ENCODE measurements around the gene TEKT3.

TEKT3 gene

DNA sequence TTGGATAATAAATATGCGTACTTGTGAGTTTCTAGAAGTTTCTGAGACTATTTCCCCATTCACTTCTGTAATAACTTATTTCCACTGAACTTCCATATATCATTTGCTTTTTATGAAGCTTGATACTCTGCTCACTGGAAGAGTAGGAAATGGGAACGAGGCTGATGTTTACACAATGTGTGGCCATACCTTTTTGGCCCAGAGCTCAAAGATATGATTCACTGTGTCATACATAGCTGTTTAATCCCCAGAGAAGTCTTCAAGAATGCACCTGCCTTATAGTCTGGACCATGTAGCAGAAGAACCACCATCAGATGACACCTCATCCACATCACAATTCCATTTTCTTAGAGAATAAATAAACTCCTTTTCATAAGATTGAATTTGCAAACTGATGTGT is 40.3 kb upstream of the TEKT3 start:
- TF ChIP-seq, protein P1, sequence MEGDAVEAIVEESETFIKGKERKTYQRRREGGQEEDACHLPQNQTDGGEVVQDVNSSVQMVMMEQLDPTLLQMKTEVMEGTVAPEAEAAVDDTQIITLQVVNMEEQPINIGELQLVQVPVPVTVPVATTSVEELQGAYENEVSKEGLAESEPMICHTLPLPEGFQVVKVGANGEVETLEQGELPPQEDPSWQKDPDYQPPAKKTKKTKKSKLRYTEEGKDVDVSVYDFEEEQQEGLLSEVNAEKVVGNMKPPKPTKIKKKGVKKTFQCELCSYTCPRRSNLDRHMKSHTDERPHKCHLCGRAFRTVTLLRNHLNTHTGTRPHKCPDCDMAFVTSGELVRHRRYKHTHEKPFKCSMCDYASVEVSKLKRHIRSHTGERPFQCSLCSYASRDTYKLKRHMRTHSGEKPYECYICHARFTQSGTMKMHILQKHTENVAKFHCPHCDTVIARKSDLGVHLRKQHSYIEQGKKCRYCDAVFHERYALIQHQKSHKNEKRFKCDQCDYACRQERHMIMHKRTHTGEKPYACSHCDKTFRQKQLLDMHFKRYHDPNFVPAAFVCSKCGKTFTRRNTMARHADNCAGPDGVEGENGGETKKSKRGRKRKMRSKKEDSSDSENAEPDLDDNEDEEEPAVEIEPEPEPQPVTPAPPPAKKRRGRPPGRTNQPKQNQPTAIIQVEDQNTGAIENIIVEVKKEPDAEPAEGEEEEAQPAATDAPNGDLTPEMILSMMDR (IDR thresholded peaks at IDR 0.05; ENCODE audit: low read depth, low read length, missing control alignments): no peak
- no peak for DNase-seq (ENCODE audit: extremely low read depth, low read depth)
- H3K4me3 ChIP-seq (replicated peaks; ENCODE audit: low read depth, low read length): no peak overlapping the region

DNA sequence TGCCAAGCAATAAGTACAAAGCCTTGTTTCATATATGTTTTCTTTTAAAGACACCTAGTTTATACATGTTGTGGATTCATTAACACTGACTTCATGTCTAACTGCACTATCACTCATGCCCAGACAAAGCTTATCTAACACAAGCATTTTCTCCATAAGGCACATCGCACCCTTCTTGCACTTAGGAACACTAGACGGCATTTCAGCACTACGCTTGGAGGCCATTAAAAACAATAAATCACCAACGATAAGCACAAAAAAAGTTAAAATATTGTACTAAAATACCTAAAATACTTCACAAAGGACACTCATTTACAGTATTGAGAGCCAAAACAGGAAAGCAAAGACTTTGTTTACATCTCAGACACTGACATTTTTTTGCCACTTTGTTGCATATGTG is 39.0 kb upstream of the TEKT3 start:
- TF ChIP-seq, protein P1 (IDR thresholded peaks at IDR 0.05; ENCODE audit: low read depth, low read length, missing control alignments): no peak
- no peak for DNase-seq (ENCODE audit: extremely low read depth, low read depth)
- no peak overlapping the region for H3K4me3 ChIP-seq (replicated peaks; ENCODE audit: low read depth, low read length)

DNA sequence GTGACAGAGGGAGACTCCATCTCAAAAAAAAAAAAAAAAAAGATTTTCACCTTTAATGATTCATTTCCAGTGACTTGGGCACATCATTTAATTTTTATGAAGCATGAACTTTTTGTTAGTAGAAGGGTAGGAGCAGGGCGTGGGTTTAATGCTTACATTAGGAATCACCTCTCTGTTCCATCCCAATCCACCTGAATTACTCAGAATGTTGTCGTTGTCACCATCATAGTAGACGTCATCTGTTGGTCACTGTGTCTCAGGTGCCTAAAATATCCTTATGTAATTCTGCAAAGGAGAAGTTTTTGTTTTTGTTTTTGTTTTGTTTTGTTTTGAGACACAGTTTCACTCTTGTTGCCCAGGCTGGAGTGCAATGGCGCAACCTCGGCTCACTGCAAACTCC is 38.3 kb upstream of the TEKT3 start:
- DNase-seq (ENCODE audit: extremely low read depth, low read depth): no peak
- TF ChIP-seq, protein P1 (IDR thresholded peaks at IDR 0.05; ENCODE audit: low read depth, low read length, missing control alignments): no peak
- no peak overlapping the region for H3K4me3 ChIP-seq (replicated peaks; ENCODE audit: low read depth, low read length)

DNA sequence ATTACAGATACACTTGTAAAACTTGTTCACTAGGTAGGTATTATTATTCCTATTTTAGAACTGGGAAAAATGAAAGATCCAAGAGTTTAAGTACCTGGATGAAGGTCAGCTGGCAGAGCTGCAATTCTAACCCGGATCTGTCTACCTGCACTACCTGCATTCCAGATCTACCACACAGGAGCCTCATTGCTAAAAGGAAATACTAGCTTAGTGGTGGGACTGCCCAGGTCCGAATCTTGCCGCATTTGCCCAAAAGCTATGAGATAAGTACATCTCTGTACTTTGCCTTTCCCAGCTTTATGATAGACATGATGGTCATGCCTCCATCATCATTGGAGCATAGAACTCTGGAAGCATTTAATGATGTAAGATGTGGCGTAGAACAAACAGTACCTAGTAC is 36.8 kb upstream of the TEKT3 start:
- TF ChIP-seq, protein P1 (IDR thresholded peaks at IDR 0.05; ENCODE audit: low read depth, low read length, missing control alignments): no peak
- no peak for DNase-seq (ENCODE audit: extremely low read depth, low read depth)
- no peak overlapping the region for H3K4me3 ChIP-seq (replicated peaks; ENCODE audit: low read depth, low read length)

DNA sequence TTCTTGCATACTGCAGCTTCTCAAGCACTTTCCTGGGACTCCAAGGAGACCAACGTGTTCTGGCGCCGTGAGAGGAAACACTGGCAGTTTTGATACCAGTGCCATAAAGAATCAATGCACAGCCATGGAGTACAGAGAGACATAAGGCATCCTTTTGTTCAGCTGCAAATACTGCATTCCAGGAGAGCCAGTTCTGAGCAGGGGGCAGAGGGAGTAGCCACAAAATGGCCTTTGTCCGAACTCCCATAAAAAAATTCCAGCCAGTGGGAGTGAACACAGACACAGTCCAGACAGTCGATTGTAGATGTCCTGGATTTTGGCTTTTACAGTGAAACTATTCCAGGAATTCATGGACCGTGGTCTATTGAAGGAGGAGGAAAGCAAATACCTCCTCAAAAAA is 36.2 kb upstream of the TEKT3 start:
- no peak overlapping the region for H3K4me3 ChIP-seq (replicated peaks; ENCODE audit: low read depth, low read length)
- DNase-seq (ENCODE audit: extremely low read depth, low read depth): peak; percentile 46
- TF ChIP-seq, protein P1 (IDR thresholded peaks at IDR 0.05; ENCODE audit: low read depth, low read length, missing control alignments): no peak

DNA sequence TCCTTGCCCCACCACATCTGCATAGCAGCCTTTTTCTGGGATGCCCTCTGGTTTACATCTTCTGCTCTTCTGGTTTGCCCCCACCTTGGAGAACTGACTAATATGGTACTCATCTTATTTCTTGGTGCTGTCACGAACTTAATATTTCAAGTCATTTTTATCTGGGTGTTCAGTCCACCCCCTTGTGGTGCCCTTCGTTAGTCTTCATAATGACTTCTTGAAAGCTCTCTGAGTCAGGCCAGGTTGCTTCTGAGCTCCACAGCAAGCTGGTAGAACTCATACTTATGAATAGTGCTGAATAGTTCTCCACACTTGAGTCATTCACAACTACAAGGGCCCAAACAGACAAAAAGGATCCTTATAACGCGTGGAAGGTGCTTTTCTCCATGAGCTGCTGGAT is 35.8 kb upstream of the TEKT3 start:
- TF ChIP-seq, protein P1 (IDR thresholded peaks at IDR 0.05; ENCODE audit: low read depth, low read length, missing control alignments): no peak
- H3K4me3 ChIP-seq (replicated peaks; ENCODE audit: low read depth, low read length): no peak overlapping the region
- DNase-seq (ENCODE audit: extremely low read depth, low read depth): peak; percentile 16

DNA sequence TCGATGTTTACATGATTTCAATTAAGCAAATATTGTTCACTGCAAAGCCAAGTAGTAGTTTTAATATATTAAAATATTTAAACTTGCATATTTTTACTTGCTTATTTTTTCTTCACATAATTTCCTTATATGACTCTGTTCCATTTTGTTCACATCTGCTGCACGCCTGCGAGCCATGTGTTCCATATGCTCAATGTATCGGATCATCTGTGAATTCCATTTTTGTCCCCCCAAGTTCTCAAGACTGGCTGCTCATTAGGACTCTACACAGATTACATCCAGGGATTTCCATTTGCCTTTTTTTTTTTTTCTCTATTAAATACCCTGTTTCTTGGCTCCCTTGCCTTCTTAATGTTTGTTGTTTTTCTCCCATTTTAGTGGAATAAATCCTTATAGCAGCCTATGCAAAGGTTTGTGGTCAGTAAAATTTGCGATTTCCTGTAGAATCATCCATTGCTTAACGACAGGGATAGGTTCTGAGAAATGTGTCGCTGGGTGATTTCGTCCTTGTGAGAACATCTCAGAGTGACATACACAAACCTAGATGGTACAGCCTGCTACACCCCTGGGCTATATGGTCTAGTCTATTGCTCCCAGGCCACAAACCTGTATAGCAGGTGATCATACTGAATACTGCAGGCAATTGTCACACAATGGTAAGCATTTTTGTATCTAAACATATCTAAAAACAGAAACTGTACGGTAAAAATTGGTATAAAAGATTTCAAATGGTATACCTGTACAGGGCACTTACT is 30.2 kb upstream of the TEKT3 start:
- no peak overlapping the region for H3K4me3 ChIP-seq (replicated peaks; ENCODE audit: low read depth, low read length)
- DNase-seq (ENCODE audit: extremely low read depth, low read depth): no peak
- TF ChIP-seq, protein P1 (IDR thresholded peaks at IDR 0.05; ENCODE audit: low read depth, low read length, missing control alignments): no peak

Data from HFF-Myc (cell line).